GM12874 (cell line): Measurements from ENCODE around the gene ACO1.

ENCODE experiments used
- TF ChIP-seq, protein P1 (sequence below): IDR thresholded peaks from 2 replicates; pipeline ENCODE4 v1.5.1; 2011; ENCODE audit warnings: low read depth, mild to moderate bottlenecking, control low read depth, low read length, moderate library complexity; ENCODE audit not compliant: insufficient read depth

ACO1 gene

GRCh38 chr9:32398207-32398606, 13.8 kb downstream of the ACO1 start:
- TF ChIP-seq, protein P1, sequence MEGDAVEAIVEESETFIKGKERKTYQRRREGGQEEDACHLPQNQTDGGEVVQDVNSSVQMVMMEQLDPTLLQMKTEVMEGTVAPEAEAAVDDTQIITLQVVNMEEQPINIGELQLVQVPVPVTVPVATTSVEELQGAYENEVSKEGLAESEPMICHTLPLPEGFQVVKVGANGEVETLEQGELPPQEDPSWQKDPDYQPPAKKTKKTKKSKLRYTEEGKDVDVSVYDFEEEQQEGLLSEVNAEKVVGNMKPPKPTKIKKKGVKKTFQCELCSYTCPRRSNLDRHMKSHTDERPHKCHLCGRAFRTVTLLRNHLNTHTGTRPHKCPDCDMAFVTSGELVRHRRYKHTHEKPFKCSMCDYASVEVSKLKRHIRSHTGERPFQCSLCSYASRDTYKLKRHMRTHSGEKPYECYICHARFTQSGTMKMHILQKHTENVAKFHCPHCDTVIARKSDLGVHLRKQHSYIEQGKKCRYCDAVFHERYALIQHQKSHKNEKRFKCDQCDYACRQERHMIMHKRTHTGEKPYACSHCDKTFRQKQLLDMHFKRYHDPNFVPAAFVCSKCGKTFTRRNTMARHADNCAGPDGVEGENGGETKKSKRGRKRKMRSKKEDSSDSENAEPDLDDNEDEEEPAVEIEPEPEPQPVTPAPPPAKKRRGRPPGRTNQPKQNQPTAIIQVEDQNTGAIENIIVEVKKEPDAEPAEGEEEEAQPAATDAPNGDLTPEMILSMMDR = no peak

- TF ChIP-seq, protein P1 = no peak
Observed at GRCh38 chr9:32399110-32399815, 14.8 kb downstream of the ACO1 start.

- TF ChIP-seq, protein P1 = no peak
Observed at GRCh38 chr9:32401488-32401887, 17.0 kb downstream of the ACO1 start.

DNA sequence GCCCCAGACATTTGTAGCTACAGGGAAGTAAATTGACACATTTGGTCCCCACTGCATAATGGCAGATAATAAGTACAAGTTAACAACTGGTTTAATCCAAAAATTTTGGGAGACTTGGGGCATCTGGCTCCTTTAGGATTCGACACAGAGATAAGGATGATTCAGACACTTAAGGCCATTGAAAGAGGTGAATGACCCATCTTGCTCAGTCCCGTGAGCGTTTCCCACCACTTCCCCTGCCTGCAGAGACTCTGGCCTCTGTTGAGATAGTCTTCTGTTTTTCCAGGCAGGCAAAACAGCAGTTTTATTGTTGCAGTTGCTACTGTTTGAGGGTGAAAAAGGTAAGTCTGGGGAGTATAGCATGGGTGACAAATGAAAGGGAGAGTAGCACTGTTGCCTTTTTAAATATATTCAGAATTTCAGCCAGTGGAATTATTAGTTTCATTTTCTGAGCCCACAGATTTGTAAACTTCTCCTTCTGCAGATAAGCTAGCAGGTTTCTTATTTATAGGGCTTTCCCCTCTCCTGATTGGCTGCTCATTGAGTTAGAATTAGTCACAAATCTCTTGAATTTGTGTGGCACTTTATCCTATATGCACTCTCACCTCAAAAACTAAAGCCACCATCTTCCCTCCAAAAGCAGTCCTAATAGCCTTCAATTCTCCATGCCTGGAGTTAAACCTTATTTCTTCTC, 19.3 kb downstream of the ACO1 start:
- TF ChIP-seq, protein P1 = no peak

DNA sequence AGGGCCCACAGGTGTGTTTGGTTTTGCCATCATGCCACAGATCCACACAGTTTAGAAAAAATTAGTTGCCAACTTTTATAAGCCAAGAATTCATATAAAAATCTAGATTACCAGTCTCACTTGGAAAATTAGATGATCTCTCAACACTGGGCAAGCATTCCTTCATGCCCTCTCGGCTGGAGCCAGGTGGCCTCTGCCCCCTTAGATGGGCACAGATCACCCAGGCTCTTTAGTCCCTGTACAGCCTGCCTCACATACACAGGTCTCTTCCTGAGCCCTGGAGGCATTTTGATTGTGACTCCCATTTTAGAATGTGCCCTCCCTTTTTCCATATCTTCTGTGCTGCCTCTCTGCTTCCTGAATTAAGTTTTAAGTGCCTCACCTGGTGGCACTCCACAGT, 20.0 kb downstream of the ACO1 start:
- TF ChIP-seq, protein P1 = no peak

GRCh38 chr9:32404856-32405255, 20.4 kb downstream of the ACO1 start:
- TF ChIP-seq, protein P1 = no peak

DNA sequence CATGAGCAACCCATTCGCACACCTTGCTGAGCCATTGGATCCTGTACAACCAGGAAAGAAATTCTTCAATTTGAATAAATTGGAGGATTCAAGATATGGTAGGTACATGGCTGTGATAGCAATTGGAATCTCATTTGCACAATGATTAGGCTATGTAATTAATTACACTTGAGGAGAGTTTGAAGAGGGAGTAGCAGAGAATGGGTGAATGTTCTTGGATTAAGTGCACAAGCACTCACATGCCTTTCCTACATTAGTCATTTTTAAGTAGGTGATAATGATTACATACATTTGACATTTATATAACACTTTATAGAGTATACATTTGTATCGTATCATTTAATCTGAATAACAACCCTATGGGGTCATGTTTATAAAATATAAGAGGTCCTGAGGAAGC, 21.1 kb downstream of the ACO1 start:
- TF ChIP-seq, protein P1 = no peak
